PC-9 (cell line): ENCODE results near the gene GIGYF2.

Source experiments
- CTCF ChIP-seq: fragments of 200-600 bp; sonication (generic); conservative IDR thresholded peaks from 2 replicates; pipeline ENCODE4 v1.6.1; 2017; ENCODE audit warnings: mixed run types, antibody characterized with exemption, mild to moderate bottlenecking, moderate library complexity
- EZH2 ChIP-seq: fragments of 200-600 bp; sonication (generic); IDR thresholded peaks from 2 replicates; pipeline ENCODE4 v1.8.0; 2017; ENCODE audit warnings: antibody characterized with exemption, low read depth

- TF ChIP-seq CTCF (no peak), EZH2 (no peak)
Measured at GRCh38 chr2:232903989-232904388, 206.9 kb downstream of the GIGYF2 start.
